GM23338 (cell line): Measurements from ENCODE around the gene KCNN2. TPM values are rescaled to one million over a fixed set of nuclear protein-coding genes. Genes with fewer than 3 reads are reported as not detected.

Experiments used
- ATAC-seq: fragments of 200-7000 bp; cut with Tn5 transposase; 3 replicates; pipeline ENCODE4 v1.9.1; 2020
- DNase-seq: peaks from one replicate; pipeline ENCODE4 v3.0.0-alpha.2; 2015; ENCODE audit warnings: low spot score
- H2AFZ ChIP-seq: fragments of 200-600 bp; sonication (generic); 2 replicates; pipeline ENCODE4 v1.8.0; 2016; ENCODE audit warnings: antibody characterized with exemption, mild to moderate bottlenecking, moderate library complexity
- H3F3A ChIP-seq: fragments of 200-600 bp; sonication (generic); replicated peaks from 2 replicates; pipeline ENCODE4 v1.8.0; 2017; ENCODE audit warnings: antibody characterized with exemption, mixed run types, low read depth
- H3K27ac ChIP-seq: fragments of 200-600 bp; sonication (generic); 2 replicates; pipeline ENCODE4 v1.6.1; 2016; ENCODE audit warnings: low read depth
- H3K27me3 ChIP-seq: fragments of 200-600 bp; sonication (generic); 2 replicates; pipeline ENCODE4 v1.8.0; 2016; ENCODE audit warnings: mild to moderate bottlenecking, mixed run types, moderate library complexity; ENCODE audit not compliant: insufficient read depth
- H3K36me3 ChIP-seq: fragments of 200-600 bp; sonication (generic); 2 replicates; pipeline ENCODE4 v1.8.0; 2016; ENCODE audit warnings: mild to moderate bottlenecking; ENCODE audit not compliant: insufficient read depth
- H3K4me1 ChIP-seq: fragments of 200-600 bp; sonication (generic); 2 replicates; pipeline ENCODE4 v1.8.0; 2016; ENCODE audit warnings: mild to moderate bottlenecking, moderate library complexity; ENCODE audit not compliant: insufficient read depth
- H3K4me2 ChIP-seq: fragments of 200-600 bp; sonication (generic); 2 replicates; pipeline ENCODE4 v1.7.1; 2017; ENCODE audit warnings: mixed run types
- H3K4me3 ChIP-seq: fragments of 200-600 bp; sonication (generic); 2 replicates; pipeline ENCODE4 v1.6.1; 2016; ENCODE audit warnings: mixed run types
- H3K79me2 ChIP-seq: fragments of 200-600 bp; sonication (generic); replicated peaks from 2 replicates; pipeline ENCODE4 v1.8.0; 2017; ENCODE audit warnings: mild to moderate bottlenecking; ENCODE audit not compliant: insufficient read depth
- H3K9me2 ChIP-seq: fragments of 200-600 bp; sonication (generic); 2 replicates; pipeline ENCODE4 v1.8.0; 2017; ENCODE audit not compliant: insufficient read depth
- H4K20me1 ChIP-seq: fragments of 200-600 bp; sonication (generic); replicated peaks from 2 replicates; pipeline ENCODE4 v1.8.0; 2017; ENCODE audit warnings: mild to moderate bottlenecking; ENCODE audit not compliant: insufficient read depth
- H3K27ac Mint-ChIP-seq: 2 replicates; pipeline ENCODE4 v1.8.0; 2020; ENCODE audit warnings: inconsistent platforms, mild to moderate bottlenecking, moderate library complexity, mixed read lengths
- H3K27me3 Mint-ChIP-seq: 3 replicates; pipeline ENCODE4 v1.8.0; 2022; ENCODE audit warnings: low read depth, mild to moderate bottlenecking, moderate library complexity, mixed read lengths, inconsistent platforms; ENCODE audit not compliant: insufficient read depth, poor library complexity
- H3K36me3 Mint-ChIP-seq: 3 replicates; pipeline ENCODE4 v1.8.0; 2021; ENCODE audit warnings: low read depth, mild to moderate bottlenecking, inconsistent platforms, moderate library complexity, mixed read lengths
- H3K4me1 Mint-ChIP-seq: 3 replicates; pipeline ENCODE4 v1.8.0; 2020; ENCODE audit warnings: mild to moderate bottlenecking, inconsistent platforms, mixed read lengths
- H3K4me3 Mint-ChIP-seq: 3 replicates; pipeline ENCODE4 v1.8.0; 2021; ENCODE audit warnings: moderate library complexity, mild to moderate bottlenecking, inconsistent platforms, mixed read lengths
- H3K9me3 Mint-ChIP-seq: 3 replicates; pipeline ENCODE4 v1.8.0; 2020; ENCODE audit warnings: moderate library complexity, mild to moderate bottlenecking, inconsistent platforms, mixed read lengths
- CREB1 ChIP-seq: fragments of 250-450 bp; sonication (Bioruptor Pico); IDR thresholded peaks from 2 replicates; pipeline ENCODE4 v1.5.0; 2020; ENCODE audit warnings: low read depth, mild to moderate bottlenecking, moderate library complexity
- EZH2 ChIP-seq: fragments of 200-600 bp; sonication (generic); IDR thresholded peaks from one replicate; pipeline ENCODE4 v1.8.0; 2017; ENCODE audit warnings: antibody characterized with exemption, mild to moderate bottlenecking, low read depth; ENCODE audit not compliant: unreplicated experiment
- JUNB ChIP-seq: IDR thresholded peaks from one replicate; pipeline ENCODE4 v1.6.1; 2016; ENCODE audit warnings: antibody characterized with exemption; ENCODE audit not compliant: unreplicated experiment
- NANOG ChIP-seq: IDR thresholded peaks from 2 replicates; pipeline ENCODE4 v1.6.1; 2016; ENCODE audit warnings: antibody characterized with exemption, borderline replicate concordance
- POLR2AphosphoS5 ChIP-seq: IDR thresholded peaks from 2 replicates; pipeline ENCODE4 v1.6.1; 2016; ENCODE audit warnings: antibody characterized with exemption, low read depth
- STAT1 ChIP-seq: IDR thresholded peaks from one replicate; pipeline ENCODE4 v1.6.1; 2016; ENCODE audit warnings: antibody characterized with exemption; ENCODE audit not compliant: unreplicated experiment
- ZNF114 ChIP-seq: fragments of 250-450 bp; sonication (Bioruptor Pico); IDR thresholded peaks from 2 replicates; pipeline ENCODE4 v1.5.0; 2020; ENCODE audit warnings: mild to moderate bottlenecking, moderate library complexity
- ZNF331 ChIP-seq: fragments of 250-450 bp; sonication (Bioruptor Pico); IDR thresholded peaks from 2 replicates; pipeline ENCODE4 v1.5.0; 2020; ENCODE audit warnings: low read depth, mild to moderate bottlenecking, moderate library complexity
- polyA plus RNA-seq: library from polyadenylated mRNA; unstranded; fragments of >200 nt; fragmentation: Nextera tagmentation; extraction: Ambion mirVana; gene quantifications from 2 replicates; pipeline ENCODE4 v1.2.1, GENCODE V29; 2016
- total RNA-seq: library from RNA; depleted of rRNA; stranded (reverse); fragments of >200 nt; shearing (Covaris generic); gene quantifications from 2 replicates; pipeline ENCODE4 v1.2.3, GENCODE V29; 2014
- TF ChIP-seq, protein P1 (sequence below): fragments of 250-450 bp; sonication (Bioruptor Pico); IDR thresholded peaks from 2 replicates; pipeline ENCODE4 v1.5.0; 2020; ENCODE audit warnings: mild to moderate bottlenecking, moderate library complexity
- TF ChIP-seq, protein P2 (sequence below): IDR thresholded peaks from 2 replicates; pipeline ENCODE4 v1.6.1; 2016; ENCODE audit warnings: antibody characterized with exemption

Gene KCNN2
- total and polyA plus RNA-seq, 2 experiments from 2014 or later = 14.7 to 15.9 TPM

DNA sequence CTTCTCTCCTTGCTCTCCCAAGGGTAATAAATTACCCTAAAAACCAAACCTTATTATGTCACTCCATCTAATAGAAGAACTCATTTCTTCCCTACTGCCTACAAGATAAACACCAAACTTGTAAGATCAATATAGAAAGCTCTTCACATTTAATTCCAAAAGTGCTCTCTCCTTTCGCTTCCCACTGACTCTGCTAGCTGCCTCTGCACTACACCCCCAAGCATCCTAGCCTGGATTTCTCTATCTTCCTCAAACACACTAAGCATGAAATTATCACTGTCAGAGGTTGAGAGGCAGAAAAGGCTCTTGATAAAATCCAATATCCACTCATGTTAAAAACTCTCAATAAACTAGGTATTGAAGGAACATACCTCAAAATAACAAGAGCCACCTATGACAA, 162.4 kb downstream of the KCNN2 start (continued):
- no peak for TF ChIP-seq CREB1
- TF ChIP-seq, protein P1, sequence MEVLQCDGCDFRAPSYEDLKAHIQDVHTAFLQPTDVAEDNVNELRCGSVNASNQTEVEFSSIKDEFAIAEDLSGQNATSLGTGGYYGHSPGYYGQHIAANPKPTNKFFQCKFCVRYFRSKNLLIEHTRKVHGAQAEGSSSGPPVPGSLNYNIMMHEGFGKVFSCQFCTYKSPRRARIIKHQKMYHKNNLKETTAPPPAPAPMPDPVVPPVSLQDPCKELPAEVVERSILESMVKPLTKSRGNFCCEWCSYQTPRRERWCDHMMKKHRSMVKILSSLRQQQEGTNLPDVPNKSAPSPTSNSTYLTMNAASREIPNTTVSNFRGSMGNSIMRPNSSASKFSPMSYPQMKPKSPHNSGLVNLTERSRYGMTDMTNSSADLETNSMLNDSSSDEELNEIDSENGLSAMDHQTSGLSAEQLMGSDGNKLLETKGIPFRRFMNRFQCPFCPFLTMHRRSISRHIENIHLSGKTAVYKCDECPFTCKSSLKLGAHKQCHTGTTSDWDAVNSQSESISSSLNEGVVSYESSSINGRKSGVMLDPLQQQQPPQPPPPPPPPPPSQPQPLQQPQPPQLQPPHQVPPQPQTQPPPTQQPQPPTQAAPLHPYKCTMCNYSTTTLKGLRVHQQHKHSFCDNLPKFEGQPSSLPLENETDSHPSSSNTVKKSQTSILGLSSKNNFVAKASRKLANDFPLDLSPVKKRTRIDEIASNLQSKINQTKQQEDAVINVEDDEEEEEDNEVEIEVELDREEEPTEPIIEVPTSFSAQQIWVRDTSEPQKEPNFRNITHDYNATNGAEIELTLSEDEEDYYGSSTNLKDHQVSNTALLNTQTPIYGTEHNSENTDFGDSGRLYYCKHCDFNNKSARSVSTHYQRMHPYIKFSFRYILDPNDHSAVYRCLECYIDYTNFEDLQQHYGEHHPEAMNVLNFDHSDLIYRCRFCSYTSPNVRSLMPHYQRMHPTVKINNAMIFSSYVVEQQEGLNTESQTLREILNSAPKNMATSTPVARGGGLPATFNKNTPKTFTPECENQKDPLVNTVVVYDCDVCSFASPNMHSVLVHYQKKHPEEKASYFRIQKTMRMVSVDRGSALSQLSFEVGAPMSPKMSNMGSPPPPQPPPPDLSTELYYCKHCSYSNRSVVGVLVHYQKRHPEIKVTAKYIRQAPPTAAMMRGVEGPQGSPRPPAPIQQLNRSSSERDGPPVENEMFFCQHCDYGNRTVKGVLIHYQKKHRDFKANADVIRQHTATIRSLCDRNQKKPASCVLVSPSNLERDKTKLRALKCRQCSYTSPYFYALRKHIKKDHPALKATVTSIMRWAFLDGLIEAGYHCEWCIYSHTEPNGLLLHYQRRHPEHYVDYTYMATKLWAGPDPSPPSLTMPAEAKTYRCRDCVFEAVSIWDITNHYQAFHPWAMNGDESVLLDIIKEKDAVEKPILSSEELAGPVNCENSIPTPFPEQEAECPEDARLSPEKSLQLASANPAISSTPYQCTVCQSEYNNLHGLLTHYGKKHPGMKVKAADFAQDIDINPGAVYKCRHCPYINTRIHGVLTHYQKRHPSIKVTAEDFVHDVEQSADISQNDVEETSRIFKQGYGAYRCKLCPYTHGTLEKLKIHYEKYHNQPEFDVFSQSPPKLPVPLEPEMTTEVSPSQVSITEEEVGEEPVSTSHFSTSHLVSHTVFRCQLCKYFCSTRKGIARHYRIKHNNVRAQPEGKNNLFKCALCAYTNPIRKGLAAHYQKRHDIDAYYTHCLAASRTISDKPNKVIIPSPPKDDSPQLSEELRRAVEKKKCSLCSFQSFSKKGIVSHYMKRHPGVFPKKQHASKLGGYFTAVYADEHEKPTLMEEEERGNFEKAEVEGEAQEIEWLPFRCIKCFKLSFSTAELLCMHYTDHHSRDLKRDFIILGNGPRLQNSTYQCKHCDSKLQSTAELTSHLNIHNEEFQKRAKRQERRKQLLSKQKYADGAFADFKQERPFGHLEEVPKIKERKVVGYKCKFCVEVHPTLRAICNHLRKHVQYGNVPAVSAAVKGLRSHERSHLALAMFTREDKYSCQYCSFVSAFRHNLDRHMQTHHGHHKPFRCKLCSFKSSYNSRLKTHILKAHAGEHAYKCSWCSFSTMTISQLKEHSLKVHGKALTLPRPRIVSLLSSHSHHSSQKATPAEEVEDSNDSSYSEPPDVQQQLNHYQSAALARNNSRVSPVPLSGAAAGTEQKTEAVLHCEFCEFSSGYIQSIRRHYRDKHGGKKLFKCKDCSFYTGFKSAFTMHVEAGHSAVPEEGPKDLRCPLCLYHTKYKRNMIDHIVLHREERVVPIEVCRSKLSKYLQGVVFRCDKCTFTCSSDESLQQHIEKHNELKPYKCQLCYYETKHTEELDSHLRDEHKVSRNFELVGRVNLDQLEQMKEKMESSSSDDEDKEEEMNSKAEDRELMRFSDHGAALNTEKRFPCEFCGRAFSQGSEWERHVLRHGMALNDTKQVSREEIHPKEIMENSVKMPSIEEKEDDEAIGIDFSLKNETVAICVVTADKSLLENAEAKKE (CRISPR knock-in tag) = no peak
- TF ChIP-seq JUNB = no peak
- no peak for TF ChIP-seq ZNF331 (CRISPR knock-in tag)
- TF ChIP-seq EZH2 = no peak
- no peak for TF ChIP-seq STAT1
- TF ChIP-seq NANOG = no peak

DNA sequence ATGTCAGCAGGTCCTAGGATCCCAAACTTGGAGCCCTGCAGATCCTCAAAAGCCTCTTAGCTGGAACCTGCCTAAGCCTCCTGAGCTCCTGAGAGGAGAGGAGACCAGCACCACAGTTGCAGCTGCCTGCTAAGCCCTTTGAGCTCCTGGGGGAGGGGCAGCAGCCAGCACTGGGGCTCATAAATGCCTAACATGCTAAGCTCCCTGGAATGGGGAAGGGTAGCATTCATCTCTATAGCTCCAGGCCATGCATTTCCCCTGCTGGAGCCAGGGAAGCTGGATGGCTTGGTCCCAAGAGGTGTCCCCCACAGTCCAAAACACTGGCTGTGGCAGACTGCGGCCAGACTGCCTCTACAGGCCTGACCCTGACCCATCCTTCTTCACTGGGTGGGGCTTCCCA, 182.7 kb downstream of the KCNN2 start:
- no peaks in the 10 kb centered on the region for H3F3A ChIP-seq
- Mint-ChIP-seq H3K27ac (no peak overlapping the region), H3K27me3 (peaks cover 3% of the 10 kb centered on the region), H3K4me1 (no peaks in the 10 kb centered on the region; the same call in 2 of the 3 replicates), H3K4me3 (no peak overlapping the region), H3K36me3 (no peaks in the 10 kb centered on the region; the same call in 2 of the 3 replicates), H3K9me3 (peaks cover 30% of the 10 kb centered on the region)
- no peak for ATAC-seq
- H3K79me2 ChIP-seq = no peaks in the 10 kb centered on the region
- no peak overlapping the region for H3K4me2 ChIP-seq
- no peak for DNase-seq
- no peaks in the 10 kb centered on the region for H3K4me1 ChIP-seq
- H3K27me3 ChIP-seq = no peaks in the 10 kb centered on the region
- no peaks in the 10 kb centered on the region for H3K9me2 ChIP-seq
- H3K36me3 ChIP-seq = no peaks in the 10 kb centered on the region
- H2AFZ ChIP-seq = no peak overlapping the region
- no peak overlapping the region for H3K4me3 ChIP-seq
- no peak overlapping the region for H3K27ac ChIP-seq
- H4K20me1 ChIP-seq = no peaks in the 10 kb centered on the region
- no peak for TF ChIP-seq ZNF114 (CRISPR knock-in tag)
- TF ChIP-seq JUNB = no peak
- TF ChIP-seq POLR2AphosphoS5 = no peak
- TF ChIP-seq, protein P1 (CRISPR knock-in tag) = no peak
- TF ChIP-seq, protein P2, sequence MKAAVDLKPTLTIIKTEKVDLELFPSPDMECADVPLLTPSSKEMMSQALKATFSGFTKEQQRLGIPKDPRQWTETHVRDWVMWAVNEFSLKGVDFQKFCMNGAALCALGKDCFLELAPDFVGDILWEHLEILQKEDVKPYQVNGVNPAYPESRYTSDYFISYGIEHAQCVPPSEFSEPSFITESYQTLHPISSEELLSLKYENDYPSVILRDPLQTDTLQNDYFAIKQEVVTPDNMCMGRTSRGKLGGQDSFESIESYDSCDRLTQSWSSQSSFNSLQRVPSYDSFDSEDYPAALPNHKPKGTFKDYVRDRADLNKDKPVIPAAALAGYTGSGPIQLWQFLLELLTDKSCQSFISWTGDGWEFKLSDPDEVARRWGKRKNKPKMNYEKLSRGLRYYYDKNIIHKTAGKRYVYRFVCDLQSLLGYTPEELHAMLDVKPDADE = no peak
- no peak for TF ChIP-seq CREB1
- TF ChIP-seq NANOG = no peak
